Activated T-helper 1 cell treated with anti-CD3 and anti-CD28 coated beads, Interleukin-2, amount 50 U/mL, for 16 hours (primary cell): Measurements from ENCODE around the gene FILIP1L.

Source experiments
- DNase-seq, 2 donors: peaks; one replicate each; pipeline ENCODE4 v3.0.0-alpha.2; 2020; ENCODE audit warnings: low read depth in 1 of 2, low spot score in 1 of 2

FILIP1L gene

DNA sequence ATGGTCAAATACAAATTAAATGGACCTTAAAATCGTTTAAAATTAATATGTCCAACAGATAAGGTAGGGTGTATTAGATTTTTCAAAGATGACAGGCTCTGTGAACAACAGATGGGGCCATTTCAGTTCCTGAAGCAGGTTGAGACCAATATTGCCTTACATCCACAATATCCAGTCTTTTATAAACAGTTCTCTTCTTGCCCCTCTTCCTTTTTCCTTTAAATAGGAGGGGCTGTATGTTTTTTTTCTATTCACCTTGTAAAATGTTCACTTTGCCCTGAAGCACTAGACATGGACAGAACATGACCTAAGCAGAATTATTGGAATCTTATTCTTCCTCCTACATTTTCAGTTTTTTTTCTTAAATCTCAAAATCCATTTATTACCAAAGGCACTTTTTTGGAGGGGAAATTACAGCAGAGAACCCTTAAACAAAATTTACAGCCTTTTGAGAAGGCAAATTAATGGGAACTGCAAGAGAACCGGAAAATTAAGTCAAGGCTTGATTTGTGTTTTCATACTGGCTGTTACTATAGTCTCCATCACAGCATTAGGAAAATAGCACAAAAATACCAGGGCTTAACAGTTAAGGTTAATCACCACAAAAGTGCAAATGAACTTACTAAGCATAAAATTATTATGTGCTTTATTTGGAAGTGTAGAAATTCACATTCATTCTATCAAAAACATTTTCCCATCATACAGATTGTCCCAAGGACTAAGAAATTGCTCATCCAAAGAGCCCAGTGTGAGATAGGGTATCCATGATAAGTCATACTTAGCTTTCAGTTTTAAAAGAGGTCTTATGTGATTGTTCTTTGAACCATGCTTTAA is 240.8 kb downstream of the FILIP1L start:
- no peak for DNase-seq

GRCh38 chr3:99872923-99873254 is 241.4 kb downstream of the FILIP1L start:
- no peak for DNase-seq

DNA sequence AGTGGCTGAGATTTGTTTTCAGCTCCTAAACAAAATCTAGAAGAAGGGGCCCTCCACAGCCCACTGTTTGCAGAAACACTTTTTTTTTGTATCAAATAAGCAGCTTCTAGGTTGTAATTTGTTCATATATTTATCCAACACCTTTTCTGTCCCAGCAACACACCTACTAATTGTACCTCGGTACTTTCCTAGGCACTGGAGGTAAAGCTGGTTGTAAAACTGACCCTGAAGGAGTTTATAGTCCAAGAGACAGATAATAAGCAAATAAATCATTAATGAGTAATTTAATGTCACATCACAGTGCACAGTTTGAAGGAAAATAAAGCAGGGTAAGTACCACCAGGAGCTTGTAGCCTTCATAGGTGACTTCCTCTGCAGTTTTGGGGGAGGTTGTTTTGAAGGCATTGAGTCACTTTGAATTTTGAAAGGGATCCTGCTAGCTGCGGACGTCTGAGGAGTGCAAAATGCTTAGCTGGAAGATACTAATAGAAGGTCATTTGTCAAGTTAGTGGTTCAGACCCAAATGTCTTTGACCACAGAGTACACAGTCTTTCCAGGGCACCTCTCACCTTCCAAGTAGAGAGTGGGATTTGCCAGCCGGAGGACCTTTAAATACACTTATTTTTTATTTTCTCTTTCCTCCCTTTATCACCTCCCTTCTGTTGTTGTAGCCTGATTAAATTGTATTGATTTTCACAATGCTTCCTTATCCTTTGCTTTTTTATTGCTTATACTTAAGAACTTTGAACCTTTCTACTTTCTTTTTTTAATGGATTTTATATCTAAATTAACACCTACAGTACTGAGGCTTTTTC is 242.9 kb downstream of the FILIP1L start:
- no peak for DNase-seq

- no peak for DNase-seq
Observed at GRCh38 chr3:99870712-99871111, 243.6 kb downstream of the FILIP1L start.

DNA sequence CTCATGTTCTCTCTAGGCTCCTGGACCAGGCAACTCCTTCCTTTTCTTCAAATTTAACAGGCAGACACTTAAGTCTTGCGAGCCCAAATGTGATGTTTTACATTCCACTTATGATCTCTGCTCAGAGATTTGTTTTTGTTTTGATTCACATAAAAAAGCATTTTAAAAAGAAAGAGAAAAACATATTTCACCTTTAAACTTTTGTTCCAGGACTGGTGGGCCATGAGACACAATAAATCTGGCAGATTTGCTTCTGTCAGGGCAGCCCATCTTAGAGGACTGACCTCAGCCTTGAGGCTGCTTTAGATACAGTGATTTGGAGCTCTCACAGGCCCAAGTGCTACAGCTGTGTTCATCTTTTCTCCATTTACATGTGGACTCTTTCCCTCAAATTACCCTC is 244.7 kb downstream of the FILIP1L start:
- no peak for DNase-seq

- DNase-seq, result no peak
Observed at GRCh38 chr3:99868311-99868646, 246.0 kb downstream of the FILIP1L start.

DNA sequence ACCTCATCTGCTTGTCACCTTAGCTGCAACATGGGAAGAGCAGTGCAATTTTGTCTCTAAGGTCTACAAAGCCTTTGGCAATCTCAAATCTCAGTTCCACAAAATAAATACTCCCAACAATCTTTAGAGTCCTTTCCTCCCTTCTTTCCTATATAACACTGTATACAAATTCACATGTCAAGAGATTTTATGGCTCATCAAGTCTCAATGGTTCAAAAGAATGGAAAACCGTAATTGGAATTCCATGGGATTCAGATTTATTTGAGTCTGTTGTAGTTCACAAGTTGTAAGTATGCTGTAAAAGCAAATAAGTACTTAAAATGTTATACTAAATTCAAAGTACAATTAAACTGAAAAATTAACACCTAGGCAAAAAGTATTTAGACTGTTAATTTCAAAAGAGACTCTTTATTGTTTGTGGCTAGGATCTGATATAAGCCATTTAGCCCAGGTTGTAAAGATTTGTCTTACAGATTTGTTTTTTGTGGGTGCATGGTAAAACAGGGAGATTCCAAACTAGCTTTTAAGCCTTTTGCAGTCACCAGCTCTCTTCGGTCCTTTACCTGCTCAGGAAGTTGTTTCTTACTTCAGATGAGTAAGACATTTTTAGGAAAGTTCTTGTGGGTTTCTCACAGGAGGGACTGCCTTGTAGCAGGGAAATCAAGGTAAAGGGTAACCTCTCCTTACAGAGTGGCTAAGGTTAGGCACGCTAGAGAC is 246.5 kb downstream of the FILIP1L start:
- DNase-seq, result no peak

DNA sequence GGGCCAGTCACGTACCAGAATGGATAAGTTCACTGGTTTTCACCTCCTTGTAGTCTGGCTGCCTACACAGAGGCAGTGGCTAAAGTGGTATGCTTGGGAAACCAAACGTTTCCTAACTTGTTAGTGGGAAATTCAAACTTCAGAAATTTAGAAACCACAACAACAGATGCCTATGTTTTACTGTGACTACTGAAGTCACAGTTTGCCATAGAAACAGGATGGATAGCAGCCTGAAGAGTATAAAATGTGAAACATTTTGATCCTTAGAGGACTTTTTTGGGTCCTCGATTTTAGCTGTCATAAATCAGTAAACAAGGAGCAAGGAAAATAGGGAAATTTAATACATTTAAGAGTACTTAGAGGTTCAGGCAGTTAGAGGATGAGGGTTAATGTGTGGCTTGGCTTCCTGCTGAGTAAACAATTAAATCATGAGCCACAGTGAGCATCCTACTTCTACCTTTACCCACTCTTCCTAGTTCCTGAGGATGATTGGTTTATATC is 248.0 kb downstream of the FILIP1L start:
- DNase-seq, result no peak

- no peak for DNase-seq
Observed at GRCh38 chr3:99865321-99865720, 249.0 kb downstream of the FILIP1L start.

- no peak for DNase-seq
Observed at GRCh38 chr3:99864289-99864688, 250.0 kb downstream of the FILIP1L start.

DNA sequence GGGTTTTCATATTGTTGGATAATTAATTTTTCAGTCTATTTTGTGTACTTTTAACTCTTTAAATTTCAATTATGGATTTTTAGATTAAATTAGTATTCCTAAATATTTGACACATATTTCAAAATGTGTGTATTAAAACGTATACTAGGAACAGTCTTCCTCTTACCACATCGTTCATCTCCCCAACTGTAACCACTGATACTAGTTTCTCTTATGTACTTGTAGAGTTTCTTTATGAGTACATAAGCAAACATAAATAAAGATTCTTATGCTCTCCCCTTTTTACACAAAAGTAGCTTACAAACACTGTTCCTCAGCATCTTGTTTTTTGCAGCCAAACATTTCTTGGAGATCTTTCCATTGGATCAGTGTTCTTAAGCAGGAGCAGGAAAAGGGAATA is 250.7 kb downstream of the FILIP1L start:
- DNase-seq, result no peak

- no peak for DNase-seq
Observed at GRCh38 chr3:99863002-99863401, 251.3 kb downstream of the FILIP1L start.

DNA sequence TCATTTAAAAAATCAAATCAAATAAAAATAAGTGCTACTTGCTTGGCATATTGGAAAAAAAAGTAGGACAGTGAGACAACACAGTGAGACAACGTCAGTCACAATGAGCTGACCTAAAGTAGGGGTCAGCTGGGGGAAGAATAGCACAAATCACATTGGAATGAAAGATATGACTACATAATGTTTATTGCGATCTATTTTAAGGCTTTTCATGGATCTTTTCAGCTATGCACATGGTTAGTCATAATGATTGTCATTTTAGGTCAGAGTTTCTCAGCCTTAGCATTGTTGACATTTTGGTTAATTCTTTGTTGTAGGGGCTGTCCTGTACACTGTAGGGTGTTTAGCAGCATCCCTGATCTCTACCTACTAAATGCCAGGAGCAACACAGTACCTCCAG is 252.1 kb downstream of the FILIP1L start:
- DNase-seq, result no peak

DNA sequence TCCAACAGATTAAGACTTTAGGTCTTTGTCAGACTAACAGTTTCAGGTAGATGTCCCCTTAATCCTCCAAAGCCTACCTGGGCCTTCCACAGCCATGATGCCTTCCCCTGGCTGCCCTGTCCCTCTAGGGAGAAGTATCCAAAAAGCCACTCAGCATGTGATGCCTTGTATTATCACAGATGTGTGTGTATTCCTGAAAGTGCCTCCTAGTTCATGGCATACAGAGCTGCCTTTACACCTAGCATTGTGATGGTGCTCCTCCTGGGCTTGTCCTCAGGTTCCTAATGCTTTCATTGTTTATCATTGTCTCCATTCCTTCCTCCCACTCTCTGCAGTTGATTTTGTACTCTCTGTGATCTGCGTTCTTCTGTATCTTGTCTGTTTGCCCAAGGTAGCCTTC is 253.1 kb downstream of the FILIP1L start:
- DNase-seq, result no peak

- DNase-seq, result no peak
Observed at GRCh38 chr3:99859825-99860224, 254.5 kb downstream of the FILIP1L start.

GRCh38 chr3:99858469-99858868 is 255.8 kb downstream of the FILIP1L start:
- no peak for DNase-seq

- no peak for DNase-seq
Observed at GRCh38 chr3:99857278-99857677, 257.0 kb downstream of the FILIP1L start.

- no peak for DNase-seq
Observed at GRCh38 chr3:99856437-99857220, 257.7 kb downstream of the FILIP1L start.

- DNase-seq, result no peak
Observed at GRCh38 chr3:99855900-99856299, 258.4 kb downstream of the FILIP1L start.

GRCh38 chr3:99854756-99855298 is 259.5 kb downstream of the FILIP1L start:
- DNase-seq, result no peak

DNA sequence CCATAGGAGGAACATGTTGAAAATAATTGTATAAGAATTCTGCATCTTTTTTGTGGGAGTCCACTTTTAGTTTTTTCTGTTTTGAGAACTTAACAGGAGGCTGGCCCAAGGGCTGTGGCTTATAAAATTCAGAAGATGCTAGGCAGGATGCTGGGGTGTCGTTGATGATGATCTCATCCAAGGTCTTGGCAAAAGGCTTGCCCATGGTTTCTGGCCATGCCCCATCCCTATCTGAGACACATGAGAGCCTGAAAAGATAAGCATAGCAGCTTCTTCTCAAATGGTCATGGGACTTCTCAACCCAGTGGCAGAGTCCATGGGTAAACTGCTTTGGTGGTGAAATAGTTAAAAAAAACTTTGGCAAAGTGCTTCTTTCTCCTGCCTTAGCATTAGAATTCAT is 261.4 kb downstream of the FILIP1L start:
- no peak for DNase-seq
